ENCODE measurements around the gene GARRE1.
"Not testable (repeated sequence)": the region's sequence is repeated elsewhere in the genome, so short reads cannot be mapped to it uniquely, and the experiment has no call there.

Gene GARRE1, protein sequence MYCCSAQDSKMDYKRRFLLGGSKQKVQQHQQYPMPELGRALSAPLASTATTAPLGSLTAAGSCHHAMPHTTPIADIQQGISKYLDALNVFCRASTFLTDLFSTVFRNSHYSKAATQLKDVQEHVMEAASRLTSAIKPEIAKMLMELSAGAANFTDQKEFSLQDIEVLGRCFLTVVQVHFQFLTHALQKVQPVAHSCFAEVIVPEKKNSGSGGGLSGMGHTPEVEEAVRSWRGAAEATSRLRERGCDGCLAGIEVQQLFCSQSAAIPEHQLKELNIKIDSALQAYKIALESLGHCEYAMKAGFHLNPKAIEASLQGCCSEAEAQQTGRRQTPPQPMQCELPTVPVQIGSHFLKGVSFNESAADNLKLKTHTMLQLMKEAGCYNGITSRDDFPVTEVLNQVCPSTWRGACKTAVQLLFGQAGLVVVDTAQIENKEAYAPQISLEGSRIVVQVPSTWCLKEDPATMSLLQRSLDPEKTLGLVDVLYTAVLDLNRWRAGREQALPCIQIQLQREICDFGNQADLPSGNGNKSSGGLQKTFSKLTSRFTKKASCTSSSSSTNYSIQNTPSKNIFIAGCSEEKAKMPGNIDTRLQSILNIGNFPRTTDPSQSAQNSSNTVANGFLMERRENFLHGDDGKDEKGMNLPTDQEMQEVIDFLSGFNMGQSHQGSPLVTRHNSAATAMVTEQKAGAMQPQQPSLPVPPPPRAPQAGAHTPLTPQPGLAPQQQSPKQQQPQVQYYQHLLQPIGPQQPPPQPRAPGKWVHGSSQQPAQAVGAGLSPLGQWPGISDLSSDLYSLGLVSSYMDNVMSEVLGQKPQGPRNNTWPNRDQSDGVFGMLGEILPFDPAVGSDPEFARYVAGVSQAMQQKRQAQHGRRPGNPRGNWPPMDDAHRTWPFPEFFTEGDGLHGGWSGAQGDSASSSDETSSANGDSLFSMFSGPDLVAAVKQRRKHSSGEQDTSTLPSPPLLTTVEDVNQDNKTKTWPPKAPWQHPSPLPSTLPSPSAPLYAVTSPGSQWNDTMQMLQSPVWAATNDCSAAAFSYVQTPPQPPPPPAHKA (N-terminal part only)

DNA sequence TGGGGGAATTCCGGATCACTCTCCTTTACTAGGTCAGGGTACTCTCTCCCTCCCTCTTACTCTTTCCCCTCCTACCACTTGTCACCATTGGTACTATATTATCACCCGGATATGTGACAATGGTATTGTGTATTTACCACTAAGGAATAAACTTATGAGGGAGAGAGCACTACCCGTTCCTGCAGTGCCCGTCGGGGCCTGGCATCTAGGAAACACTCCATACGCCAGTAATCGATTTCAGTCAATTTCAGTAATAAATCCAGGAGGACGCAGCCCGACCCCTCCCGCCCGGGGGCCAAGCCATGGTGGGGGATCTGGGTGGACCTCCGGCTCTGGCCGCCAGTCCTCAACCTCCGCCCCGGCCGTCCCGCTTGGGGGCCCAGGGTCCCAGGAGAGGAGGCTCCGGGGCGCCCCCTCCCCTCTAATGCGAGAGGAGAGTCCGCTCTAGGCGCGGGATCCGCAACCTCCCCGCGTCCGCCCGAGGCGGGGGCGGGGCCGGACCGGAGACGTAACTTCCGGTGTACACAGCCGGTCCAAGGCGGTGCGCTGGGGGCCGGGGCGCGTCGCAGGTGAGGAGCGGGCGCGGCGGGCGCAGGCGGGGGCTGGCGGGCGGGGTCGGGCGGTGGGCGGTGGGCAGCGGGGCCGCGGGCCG, at the start of gene GARRE1:
TSS of gene GARRE1 (plus strand) at position 509 of the 652 bp plus-strand sequence. CDS start 45,920 bp downstream, outside the sequence.
- no peak for DNase-seq

DNA sequence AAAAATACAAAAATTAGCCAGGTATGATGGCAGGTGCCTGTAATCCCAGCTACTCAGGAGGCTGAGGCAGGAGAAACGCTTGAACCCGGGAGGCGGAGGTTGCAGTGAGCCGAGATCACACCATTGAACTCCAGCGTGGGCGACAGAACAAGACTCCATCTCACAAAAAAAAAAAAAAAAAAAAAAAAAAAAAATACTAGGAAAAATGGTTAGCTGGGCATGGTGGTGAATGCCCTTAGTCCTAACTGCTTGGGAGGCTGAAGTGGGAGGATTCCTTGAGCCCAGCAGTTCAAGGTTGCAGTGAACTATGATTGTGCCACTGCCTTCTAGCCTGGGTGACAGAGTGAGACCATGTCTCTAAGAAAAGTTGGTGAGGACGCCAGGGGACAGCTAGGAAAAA, 49.0 kb upstream of the GARRE1 start:
- not testable (repeated sequence) for DNase-seq

DNA sequence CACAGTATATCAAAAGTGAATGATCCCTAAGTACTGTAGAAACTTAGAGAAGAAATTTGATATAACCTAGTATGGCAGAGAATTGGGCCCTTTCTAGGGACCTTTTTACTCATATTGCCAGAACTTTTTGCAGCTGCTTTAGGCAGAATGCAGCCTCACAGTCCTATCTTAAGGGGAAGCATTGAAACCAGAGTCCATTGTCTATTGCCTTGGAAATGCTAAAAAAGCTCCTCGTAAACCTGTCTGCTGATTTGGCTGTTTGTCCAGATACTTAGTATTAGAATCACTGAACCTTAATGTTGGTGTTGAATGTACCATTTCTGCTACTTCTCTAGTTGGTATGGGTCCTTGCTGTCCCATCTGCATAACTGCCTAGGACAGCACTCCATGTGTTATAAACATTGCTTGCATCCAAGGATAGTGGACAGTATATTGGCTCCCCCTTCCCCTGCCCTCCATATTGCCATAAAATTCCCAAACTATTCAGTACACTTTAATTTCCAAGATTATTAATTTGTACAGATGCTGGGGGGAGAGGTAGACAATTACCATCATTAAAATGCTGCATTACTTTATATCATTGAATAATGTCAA, 46.0 kb upstream of the GARRE1 start:
- no peak for DNase-seq

DNA sequence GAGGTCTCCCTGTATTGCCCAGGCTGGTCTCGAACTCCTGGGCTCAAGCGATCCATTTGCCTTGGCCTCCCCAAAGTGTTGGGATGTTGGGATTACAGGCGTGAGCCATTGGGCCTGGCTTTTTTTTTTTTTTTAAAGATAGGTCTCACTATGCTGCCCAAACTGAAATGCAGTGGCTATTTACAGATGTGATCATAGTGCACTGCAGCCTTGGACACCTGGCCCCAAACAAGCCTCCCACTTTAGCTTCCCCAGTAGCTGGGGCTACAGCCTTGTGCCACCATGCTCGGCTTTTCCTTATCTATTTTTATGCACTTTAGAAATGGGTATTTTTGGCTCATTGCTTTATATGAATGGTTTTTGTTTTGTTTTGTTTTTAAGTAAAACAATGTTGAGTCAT, 44.6 kb upstream of the GARRE1 start:
- no peak for DNase-seq

DNA sequence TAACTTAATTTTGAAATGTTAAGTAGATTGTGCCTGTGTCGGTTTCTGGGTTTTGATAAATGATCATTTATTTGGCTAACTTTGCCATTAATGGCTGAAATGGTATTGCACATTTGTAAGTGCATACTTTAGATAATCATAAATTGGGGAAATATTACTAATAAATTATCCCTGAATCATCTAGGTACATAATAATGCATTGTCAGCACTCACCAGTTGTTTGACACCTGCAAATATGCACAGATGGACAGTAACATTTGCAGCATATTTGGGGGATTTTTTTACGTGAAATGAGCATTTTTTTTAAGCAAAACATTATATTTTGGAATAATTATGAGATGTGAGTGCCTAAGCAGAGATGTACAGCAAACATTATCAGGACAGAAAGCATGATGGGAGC, 41.1 kb upstream of the GARRE1 start:
- DNase-seq, result no peak

DNA sequence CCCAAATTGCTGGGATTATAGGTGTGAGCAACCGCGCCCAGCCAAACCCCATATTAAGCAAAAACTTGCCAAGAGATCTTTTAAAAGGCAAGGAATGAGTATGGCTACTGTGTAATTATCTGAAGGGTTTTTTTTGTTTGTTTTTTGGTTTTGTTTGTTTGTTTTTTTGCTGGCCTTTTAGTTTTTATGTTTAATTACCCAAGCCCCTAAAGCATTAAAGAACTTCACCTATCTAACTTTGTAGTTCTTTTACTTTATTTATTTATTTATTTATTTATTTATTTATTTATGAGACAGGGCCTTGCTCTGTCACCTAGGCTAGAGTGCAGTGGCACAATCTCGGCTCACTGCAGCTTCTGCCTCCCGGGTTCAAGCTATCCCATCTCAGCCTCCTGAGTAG, 40.3 kb upstream of the GARRE1 start:
- DNase-seq, result no peak

DNA sequence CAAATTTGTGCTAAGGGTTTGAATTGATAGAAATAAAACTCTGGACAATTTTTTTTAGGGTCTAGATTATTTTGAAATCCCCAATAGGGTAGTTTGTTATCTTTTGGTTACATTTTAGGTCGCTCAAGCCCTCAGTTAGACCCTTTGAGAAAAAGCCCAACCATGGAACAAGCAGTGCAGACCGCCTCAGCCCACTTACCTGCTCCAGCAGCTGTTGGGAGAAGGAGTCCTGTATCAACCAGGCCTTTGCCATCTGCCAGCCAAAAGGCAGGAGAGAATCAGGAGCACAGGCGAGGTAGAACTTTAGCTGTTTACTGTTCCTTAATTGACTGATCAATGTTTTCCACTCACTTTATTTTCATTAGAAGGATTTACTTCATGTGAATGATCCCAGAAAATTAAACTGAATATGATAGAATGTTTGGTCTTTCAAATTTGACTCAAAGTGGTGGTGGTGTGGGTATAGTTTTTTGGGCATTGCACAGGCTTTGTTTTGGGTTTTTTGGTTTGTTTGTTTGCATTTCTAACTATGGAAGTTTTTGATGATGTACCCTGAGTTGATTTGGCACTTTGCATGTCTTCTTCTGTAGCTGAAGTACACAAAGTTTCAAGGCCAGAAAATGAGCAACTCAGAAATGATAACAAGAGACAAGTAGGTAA, 39.2 kb upstream of the GARRE1 start:
- no peak for DNase-seq

DNA sequence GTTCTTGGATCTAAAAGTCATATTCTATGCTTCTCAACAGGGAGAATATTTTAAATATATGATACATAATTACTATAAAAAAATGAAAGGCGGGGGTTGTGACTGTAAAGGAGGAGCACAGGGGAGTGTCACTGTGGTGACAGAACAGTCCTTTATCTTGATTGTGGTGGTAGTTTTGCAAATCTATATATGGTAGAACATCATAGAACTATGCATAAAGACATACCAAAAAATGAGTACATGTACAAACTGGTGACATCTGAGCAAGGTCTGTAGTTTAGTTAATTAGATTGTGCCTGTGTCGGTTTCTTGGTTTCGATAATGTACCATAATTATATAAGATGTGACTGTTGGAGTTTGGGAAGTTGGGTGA, 38.7 kb upstream of the GARRE1 start:
- no peak for DNase-seq

DNA sequence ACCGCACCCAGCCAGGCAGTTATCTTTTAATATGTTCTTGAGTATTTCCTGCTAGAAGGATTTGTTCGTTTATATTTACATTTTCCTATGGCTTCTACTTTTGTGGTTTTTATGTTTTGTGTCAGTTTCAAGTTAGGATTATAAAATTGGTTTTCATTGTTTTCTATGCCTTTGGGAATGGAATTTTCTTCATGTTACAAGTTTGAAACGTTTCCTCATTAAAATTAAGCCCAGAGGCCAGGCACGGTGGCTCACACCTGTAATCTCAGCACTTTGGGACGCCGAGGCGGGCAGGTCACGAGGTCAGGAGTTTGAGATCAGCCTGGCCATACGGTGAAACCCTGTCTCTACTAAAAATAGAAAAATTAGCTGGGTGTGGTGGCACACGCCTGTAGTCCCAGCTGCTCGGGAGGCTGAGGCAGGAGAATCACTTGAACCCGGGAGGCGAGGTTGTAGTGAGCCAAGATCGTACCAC, 37.6 kb upstream of the GARRE1 start:
- DNase-seq, result not testable (repeated sequence)

DNA sequence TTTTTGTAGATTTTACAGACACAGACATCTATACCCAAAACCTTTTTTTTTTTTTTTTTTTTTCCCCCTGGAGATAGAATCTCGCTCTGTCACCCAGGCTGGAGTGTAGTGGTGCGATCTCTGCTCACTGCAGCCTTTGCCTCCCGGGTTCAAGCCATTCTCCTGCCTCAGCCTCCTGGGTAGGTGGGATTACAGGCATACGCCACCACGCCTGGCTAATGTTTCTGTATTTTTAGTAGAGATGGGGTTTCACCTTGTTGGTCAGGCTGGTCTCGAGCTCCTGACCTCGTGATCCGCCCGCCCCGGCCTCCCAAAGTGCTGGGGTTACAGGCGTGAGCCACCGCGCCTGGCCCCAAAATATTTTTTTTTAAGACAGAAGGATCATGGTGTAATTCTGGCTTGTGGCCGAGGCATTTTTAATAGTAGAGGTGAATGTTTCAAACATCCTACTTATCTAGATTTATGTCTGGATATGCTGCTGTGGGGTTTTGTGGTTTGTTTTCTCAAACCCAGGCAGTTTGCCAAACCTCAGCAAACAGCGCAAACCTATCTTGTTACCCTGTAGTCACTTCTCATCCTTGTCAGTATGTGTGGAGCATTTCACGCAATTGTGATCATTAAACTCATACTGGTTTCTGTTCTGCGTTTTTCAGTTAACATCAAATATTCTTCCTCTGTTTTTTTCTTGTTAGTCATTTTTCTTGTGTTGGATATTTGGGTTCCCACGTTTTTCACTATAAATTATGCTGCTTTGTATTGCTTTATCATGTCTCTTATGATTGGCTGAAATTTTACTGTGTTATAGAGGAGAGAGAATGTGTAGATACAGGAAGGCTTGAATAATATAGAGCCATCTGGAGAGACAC, 36.2 kb upstream of the GARRE1 start:
- DNase-seq, result peak; percentile 68

DNA sequence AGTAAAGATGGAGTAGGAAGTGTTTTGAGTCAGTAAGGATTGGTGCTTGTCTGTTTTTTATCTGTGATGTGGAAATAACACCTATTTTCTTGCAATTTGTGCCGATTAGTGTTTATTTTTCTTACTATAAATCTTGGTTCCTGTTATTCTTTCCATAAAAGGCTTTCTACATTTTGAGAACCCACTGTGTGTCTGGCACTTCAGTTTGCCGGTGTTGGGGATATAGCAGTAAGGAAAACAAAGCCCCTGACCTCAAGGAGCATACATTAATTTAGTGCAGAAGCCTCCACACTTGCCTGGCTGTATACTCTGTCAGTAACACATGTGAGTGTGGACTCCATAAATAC, 35.6 kb upstream of the GARRE1 start:
- no peak for DNase-seq

DNA sequence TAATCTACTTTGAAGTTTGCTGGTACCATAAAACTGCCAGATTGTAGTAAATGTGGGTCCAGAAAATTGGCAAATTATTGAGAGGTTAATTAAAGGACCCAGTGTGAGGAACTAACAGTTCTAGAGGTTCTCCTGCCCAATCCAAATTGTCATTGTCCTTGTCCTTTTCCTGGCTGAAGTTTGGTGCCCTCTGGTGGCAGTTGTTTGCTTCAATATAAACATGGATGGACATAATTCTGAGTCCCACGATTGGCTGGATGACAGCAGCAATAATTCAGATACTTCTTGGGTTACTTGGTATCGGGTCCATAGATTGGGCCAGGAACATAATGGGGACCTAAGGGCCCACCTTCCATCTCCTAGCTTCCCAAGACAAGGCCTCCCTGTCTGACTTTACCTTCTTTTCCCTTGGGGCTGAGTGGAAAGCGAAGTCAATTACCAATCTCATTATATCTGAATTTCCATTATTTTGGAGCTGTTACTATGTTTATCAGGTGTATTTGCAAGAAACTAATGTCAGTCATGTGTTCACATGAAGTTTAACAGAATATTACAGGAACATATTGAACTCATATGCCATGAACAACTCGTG, 33.8 kb upstream of the GARRE1 start:
- no peak for DNase-seq

DNA sequence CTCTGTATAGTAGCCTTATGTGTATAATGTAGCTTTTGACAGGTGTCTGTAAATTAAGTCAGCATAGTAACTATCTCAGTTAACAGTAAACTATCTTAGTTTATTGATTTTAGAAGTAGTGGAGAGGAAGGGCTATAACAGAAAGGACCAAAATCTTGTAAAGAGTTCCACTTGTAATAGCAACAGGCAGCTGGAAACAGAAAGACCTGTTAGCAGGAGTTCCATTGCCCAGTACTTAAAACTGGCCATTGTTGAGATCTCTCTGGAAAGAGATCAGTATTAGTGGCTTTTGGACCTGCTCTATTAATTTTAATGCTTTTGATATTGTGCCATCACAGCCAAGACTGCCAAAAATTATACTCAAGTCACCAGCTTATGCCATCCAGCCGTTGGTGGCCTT, 32.0 kb upstream of the GARRE1 start:
- no peak for DNase-seq

DNA sequence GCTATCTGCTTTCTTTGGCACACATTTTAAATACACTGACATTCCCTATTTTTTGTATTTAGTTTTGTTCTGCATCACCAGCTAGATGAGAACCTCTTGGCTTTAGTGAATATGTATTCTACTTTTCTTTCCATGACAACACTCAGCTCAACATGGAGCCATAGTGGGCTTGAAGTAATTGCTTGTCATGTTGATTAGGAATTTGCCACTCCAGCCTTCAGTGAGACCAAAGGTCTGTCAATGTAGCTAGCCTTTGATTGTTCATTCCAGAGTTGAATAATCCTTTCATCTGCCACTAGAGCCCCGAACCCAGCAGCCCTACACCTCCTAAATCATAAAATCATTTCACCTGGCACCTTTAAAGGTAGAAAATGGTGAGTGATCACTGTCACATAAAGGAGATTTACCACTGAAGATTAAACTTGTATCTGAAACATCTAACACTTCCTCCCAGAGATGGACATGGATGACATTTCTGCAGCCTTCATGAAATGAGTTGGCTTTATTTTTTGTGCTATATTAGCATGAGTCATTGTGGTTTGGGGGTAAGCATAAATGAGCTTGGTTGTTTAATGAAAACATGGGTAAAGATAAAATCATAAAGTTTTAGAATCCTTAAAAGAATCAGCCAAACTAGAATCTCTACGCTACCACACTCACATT, 29.2 kb upstream of the GARRE1 start:
- DNase-seq, result no peak

DNA sequence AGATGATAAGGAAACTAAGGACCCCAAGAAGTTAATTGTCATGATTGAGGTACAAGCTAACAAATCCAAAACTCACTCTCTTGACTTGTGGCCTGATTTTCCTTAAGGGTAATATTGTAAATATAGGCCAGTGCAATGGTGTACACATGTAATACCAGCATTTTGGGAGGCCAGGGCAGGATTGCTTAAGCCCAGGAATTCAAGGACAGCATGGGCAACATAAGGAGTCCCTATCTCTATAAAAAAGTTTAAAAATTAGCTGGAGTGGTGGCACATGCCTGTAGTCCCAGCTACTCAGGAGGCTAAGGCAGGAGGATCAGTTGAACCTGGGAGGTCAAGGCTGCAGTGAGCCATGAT, 28.7 kb upstream of the GARRE1 start:
- no peak for DNase-seq

DNA sequence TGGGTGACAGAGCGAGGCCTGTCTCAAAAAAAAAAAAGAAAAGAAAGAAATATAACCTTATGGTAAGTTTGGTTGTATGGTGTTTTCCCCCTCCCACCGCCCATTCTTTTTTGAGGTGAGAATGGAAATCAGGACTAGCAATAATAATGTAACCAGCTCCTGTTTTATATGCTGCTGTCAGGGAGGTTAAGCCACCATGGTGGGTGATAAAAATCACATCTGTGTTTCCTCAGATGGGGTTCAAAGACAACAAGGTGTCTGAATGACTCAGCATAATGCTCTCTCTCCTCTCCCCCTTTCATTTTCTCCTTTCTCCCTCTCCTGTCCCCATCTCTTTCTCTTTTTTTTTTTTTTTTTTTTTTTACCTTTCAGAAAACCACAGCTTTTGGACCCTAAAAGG, 28.3 kb upstream of the GARRE1 start:
- DNase-seq, result no peak

DNA sequence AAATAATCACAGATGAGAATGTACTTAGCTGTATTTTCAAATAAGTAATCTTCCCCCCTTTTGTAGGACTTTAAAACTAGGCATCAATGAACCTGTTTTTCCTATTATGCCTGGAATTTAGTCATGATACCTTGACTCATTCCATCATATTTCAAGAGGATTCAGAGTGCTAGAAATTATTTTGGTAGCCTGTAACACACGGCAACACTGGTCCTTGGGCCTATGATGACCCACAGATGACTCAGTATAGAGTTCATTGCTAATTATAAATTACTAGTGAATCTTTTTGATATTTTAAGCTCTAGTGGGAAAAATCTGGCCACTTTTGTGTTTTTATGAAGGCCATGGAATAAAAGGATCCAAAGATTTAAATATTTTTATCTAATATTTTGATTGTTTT, 26.0 kb upstream of the GARRE1 start:
- no peak for DNase-seq

DNA sequence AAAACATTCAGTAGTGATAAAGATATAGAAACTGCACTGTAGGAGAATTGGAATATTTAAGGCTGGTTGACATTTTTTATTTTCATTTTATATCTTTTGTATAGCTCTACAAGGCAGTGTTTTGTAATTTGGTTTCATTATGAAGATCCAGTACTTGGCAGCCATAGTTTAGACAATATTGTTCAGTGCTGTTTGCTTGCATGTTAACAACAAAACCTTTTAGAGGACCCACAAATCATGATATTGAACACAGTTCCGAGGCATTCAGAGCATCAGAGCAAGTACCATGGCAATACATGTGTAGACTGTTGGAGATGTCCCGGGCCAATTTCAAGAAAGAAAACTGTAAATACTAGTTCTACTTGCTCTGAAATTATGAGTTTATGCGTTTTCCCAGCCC, 25.6 kb upstream of the GARRE1 start:
- DNase-seq, result no peak

DNA sequence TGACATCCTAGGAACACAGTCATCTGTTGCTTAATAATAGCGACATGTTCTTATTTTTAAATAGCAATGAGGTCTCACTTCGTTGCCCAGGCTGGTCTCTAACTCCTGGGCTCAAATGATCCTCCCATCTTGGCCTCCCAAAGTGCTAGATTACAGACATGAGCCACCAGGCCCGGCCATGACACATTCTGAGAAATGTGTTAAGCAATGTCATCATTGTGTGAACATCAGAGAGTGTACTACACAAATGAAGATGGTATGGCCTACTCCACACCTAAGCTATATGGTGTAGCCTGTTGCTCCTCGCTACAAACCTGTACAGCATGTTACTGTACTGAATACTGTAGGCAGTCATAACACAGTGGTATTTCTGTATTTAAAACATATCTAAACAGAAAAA, 24.6 kb upstream of the GARRE1 start:
- no peak for DNase-seq

DNA sequence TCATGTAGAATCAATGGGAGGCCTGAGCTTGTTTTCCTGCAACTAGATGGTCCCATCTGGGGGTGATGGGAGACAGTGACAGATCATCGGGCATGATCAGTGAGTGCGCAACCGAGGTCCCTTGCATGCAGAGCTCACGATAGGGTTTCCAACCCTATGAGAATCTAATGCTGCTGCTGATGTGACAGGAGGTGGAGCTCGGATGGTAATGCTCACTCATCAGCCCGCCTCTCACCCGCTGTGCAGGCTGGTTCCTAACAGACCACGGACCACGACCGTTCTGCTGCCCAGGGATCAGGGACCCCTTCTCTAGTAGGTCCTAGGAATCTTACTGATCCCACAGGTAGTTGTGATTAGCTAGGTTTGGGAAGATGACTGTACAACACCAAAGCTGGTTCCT, 23.5 kb upstream of the GARRE1 start:
- no peak for DNase-seq
